ENCODE results near the gene RAB40A.

RAB40A gene

DNA sequence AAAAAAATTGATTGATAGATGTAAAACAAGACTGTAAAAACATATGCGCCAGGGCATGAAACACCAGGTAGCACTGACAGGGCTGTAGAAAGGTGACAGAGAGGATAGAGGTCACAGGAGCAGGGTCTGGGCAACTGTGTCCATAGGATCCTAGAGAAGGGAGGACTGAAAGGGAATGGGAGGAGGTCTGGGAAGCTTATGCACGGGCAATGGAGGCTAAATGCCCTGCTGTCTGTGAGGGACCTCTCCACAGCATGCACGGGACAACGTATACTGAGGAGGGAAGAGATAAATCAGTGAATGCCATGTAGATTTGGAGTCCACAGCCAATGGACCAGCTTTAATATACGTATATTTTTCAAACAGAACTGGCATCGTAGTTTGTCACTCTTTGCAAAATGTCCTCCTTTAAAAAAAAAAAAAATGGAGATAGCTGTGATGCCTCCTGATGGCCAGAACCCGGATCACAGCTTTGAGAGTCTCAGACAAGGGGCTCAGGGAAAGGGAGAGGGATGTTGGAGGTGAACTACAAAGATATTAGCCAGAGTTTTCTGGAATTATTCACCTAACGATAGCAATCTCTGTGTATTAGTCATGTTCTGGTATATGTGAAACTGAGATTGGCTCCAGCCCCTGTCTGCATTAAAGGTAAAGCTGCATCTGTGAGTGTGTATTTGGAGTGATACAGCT lies 16.0 kb downstream of the RAB40A start:
- Histone ChIP-seq H3K9me3 (ENCODE audit: control insufficient read depth, insufficient read depth, low read depth, low read length) (no peaks in the 10 kb centered on the region), H3K36me3 (ENCODE audit: control insufficient read depth in 2 of 2, insufficient read depth in 1 of 2, low read length in 2 of 2) (no peaks in the 10 kb centered on the region), H3K4me1 (ENCODE audit: control insufficient read depth, insufficient read depth, low read length) (no peaks in the 10 kb centered on the region), H3K27ac (ENCODE audit: extremely low read depth, low read depth, low read length) (no peak overlapping the region), H3K4me3 (ENCODE audit: low read depth, low read length) (no peak overlapping the region)
- CTCF ChIA-PET, result interaction anchor here (0.6 to 0.7 kb wide), 3 partner anchors 13 to 326 kb away, joined by 4 to 5 read pairs (median 5); partner anchors contain the start of gene TMEM31
- TF ChIP-seq ZNF223 (tag by site-specific recombination; IDR thresholded peaks at IDR 0.05), result no peak
- TF ChIP-seq, protein P1, sequence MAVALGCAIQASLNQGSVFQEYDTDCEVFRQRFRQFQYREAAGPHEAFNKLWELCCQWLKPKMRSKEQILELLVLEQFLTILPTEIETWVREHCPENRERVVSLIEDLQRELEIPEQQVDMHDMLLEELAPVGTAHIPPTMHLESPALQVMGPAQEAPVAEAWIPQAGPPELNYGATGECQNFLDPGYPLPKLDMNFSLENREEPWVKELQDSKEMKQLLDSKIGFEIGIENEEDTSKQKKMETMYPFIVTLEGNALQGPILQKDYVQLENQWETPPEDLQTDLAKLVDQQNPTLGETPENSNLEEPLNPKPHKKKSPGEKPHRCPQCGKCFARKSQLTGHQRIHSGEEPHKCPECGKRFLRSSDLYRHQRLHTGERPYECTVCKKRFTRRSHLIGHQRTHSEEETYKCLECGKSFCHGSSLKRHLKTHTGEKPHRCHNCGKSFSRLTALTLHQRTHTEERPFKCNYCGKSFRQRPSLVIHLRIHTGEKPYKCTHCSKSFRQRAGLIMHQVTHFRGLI (tag by site-specific recombination; IDR thresholded peaks at IDR 0.05), result no peak
- no peak for TF ChIP-seq ZBTB8A (tag by site-specific recombination; IDR thresholded peaks at IDR 0.05)
- TF ChIP-seq, protein P2, sequence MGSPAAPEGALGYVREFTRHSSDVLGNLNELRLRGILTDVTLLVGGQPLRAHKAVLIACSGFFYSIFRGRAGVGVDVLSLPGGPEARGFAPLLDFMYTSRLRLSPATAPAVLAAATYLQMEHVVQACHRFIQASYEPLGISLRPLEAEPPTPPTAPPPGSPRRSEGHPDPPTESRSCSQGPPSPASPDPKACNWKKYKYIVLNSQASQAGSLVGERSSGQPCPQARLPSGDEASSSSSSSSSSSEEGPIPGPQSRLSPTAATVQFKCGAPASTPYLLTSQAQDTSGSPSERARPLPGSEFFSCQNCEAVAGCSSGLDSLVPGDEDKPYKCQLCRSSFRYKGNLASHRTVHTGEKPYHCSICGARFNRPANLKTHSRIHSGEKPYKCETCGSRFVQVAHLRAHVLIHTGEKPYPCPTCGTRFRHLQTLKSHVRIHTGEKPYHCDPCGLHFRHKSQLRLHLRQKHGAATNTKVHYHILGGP (tag by site-specific recombination; IDR thresholded peaks at IDR 0.05), result no peak
- TF ChIP-seq, protein P3, sequence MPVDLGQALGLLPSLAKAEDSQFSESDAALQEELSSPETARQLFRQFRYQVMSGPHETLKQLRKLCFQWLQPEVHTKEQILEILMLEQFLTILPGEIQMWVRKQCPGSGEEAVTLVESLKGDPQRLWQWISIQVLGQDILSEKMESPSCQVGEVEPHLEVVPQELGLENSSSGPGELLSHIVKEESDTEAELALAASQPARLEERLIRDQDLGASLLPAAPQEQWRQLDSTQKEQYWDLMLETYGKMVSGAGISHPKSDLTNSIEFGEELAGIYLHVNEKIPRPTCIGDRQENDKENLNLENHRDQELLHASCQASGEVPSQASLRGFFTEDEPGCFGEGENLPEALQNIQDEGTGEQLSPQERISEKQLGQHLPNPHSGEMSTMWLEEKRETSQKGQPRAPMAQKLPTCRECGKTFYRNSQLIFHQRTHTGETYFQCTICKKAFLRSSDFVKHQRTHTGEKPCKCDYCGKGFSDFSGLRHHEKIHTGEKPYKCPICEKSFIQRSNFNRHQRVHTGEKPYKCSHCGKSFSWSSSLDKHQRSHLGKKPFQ (tag by site-specific recombination; IDR thresholded peaks at IDR 0.05), result no peak
- TF ChIP-seq KLF9 (tag by site-specific recombination; IDR thresholded peaks at IDR 0.05; ENCODE audit: low read depth), result no peak
- no peak for TF ChIP-seq ZNF837 (tag by site-specific recombination; IDR thresholded peaks at IDR 0.05)
- TF ChIP-seq, protein P4, sequence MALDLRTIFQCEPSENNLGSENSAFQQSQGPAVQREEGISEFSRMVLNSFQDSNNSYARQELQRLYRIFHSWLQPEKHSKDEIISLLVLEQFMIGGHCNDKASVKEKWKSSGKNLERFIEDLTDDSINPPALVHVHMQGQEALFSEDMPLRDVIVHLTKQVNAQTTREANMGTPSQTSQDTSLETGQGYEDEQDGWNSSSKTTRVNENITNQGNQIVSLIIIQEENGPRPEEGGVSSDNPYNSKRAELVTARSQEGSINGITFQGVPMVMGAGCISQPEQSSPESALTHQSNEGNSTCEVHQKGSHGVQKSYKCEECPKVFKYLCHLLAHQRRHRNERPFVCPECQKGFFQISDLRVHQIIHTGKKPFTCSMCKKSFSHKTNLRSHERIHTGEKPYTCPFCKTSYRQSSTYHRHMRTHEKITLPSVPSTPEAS (tag by site-specific recombination; IDR thresholded peaks at IDR 0.05), result no peak
- no peak for TF ChIP-seq ZNF48 (tag by site-specific recombination; IDR thresholded peaks at IDR 0.05)
- TF ChIP-seq ZNF701 (tag by site-specific recombination; IDR thresholded peaks at IDR 0.05), result no peak
- TF ChIP-seq ZNF354C (tag by site-specific recombination; IDR thresholded peaks at IDR 0.05; ENCODE audit: borderline replicate concordance, low read depth), result no peak
- TF ChIP-seq, protein P5, sequence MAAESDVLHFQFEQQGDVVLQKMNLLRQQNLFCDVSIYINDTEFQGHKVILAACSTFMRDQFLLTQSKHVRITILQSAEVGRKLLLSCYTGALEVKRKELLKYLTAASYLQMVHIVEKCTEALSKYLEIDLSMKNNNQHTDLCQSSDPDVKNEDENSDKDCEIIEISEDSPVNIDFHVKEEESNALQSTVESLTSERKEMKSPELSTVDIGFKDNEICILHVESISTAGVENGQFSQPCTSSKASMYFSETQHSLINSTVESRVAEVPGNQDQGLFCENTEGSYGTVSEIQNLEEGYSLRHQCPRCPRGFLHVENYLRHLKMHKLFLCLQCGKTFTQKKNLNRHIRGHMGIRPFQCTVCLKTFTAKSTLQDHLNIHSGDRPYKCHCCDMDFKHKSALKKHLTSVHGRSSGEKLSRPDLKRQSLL (tag by site-specific recombination; IDR thresholded peaks at IDR 0.05), result no peak
- no peak for TF ChIP-seq ZNF785 (tag by site-specific recombination; IDR thresholded peaks at IDR 0.05)
- POLR2A ChIA-PET, result no interaction called here

DNA sequence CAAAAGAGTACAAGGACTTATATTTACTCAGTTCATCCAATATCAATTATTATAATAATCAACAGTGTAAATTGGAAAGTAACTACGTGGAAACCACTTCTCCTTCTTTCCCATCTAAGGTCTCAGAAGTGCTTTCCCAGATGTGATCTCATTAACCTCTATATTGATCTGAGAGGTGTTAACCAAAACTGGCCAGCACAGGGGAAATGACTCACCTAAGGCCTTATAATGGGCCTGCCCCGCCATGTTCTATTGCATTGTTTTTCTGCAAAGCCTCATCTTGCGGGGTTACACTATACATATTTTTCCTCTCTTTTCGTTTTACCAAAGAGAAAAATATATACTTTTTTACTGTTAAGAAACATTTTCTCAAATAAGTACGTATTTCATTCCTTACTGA lies 20.5 kb downstream of the RAB40A start:
- no peak for TF ChIP-seq REPIN1 (tag by site-specific recombination; IDR thresholded peaks at IDR 0.05; ENCODE audit: low read depth)
- no peak for TF ChIP-seq ZFP41 (tag by site-specific recombination; IDR thresholded peaks at IDR 0.05; ENCODE audit: borderline replicate concordance)
- no peak for TF ChIP-seq ZNF416 (tag by site-specific recombination; IDR thresholded peaks at IDR 0.05)
- TF ChIP-seq IKZF3 (tag by site-specific recombination; IDR thresholded peaks at IDR 0.05), result no peak
- TF ChIP-seq HOXA7 (CRISPR knock-in tag; IDR thresholded peaks at IDR 0.05; ENCODE audit: borderline replicate concordance), result no peak
- TF ChIP-seq KLF7 (tag by site-specific recombination; IDR thresholded peaks at IDR 0.05; ENCODE audit: borderline replicate concordance), result no peak
- no peak for TF ChIP-seq EGR2 (tag by site-specific recombination; IDR thresholded peaks at IDR 0.05; ENCODE audit: low read depth)
- TF ChIP-seq ZIC2 (tag by site-specific recombination; IDR thresholded peaks at IDR 0.05), result no peak
- TF ChIP-seq ZNF211 (tag by site-specific recombination; IDR thresholded peaks at IDR 0.05; ENCODE audit: low read depth), result no peak
- TF ChIP-seq ZNF266 (tag by site-specific recombination; IDR thresholded peaks at IDR 0.05; ENCODE audit: low read depth), result no peak
- TF ChIP-seq ZNF146 (tag by site-specific recombination; IDR thresholded peaks at IDR 0.05), result no peak
- TF ChIP-seq ZXDB (tag by site-specific recombination; IDR thresholded peaks at IDR 0.05), result no peak
- Histone ChIP-seq H3K9me3 (ENCODE audit: control insufficient read depth, insufficient read depth, low read depth, low read length) (no peaks in the 10 kb centered on the region), H3K4me3 (ENCODE audit: low read depth, low read length) (no peak overlapping the region), H3K27ac (ENCODE audit: extremely low read depth, low read depth, low read length) (no peak overlapping the region), H3K4me1 (ENCODE audit: control insufficient read depth, insufficient read depth, low read length) (no peaks in the 10 kb centered on the region), H3K36me3 (ENCODE audit: control insufficient read depth in 2 of 2, insufficient read depth in 1 of 2, low read length in 2 of 2) (no peaks in the 10 kb centered on the region)
- POLR2A ChIA-PET, result no interaction called here
- CTCF ChIA-PET, result interaction anchor here (0.8 kb wide), 1 partner anchor 9 kb away, joined by 3 read pairs; no protein-coding TSS in a partner anchor
